Measurements from ENCODE around the gene ITGA2B.

GRCh38 chr17:44356241-44356640, 33.2 kb downstream of the ITGA2B start:
- TF ChIP-seq CTCF (IDR thresholded peaks at IDR 0.05) (no peak), POLR2A (IDR thresholded peaks at IDR 0.05) (no peak)
